Thyroid gland (tissue), 4 donors: ENCODE measurements around the gene FBXO41.

Source experiments
- CTCF ChIP-seq, 6 experiments: fragments of 200-600 bp in 3 of 6; fragments of 450-650 bp in 3 of 6; sonication (generic) in 3 of 6; IDR thresholded peaks; one replicate each; pipeline ENCODE4 v1.5.1; 2016 to 2019; ENCODE audit warnings: antibody characterized with exemption in 6 of 6, mild to moderate bottlenecking in 2 of 6, inconsistent platforms in 1 of 6, moderate library complexity in 1 of 6
- POLR2A ChIP-seq, 2 donors: fragments of 450-650 bp; IDR thresholded peaks; one replicate each; pipeline ENCODE4 v1.6.1; 2017; ENCODE audit warnings: antibody characterized with exemption in 2 of 2, mild to moderate bottlenecking in 2 of 2, moderate library complexity in 1 of 2

- TF ChIP-seq CTCF (IDR thresholded peaks at IDR 0.05) (no peak), POLR2A (IDR thresholded peaks at IDR 0.05) (no peak)
These were observed 8.1 kb upstream of the FBXO41 start for GRCh38 chr2:73292316-73292905.
